ENCODE data around the gene ERICH2. TPM values are rescaled to one million over a fixed set of nuclear protein-coding genes. Genes with fewer than 3 reads are reported as not detected.

The ERICH2 gene
- polyA plus RNA-seq, 3 donors = not detected

DNA sequence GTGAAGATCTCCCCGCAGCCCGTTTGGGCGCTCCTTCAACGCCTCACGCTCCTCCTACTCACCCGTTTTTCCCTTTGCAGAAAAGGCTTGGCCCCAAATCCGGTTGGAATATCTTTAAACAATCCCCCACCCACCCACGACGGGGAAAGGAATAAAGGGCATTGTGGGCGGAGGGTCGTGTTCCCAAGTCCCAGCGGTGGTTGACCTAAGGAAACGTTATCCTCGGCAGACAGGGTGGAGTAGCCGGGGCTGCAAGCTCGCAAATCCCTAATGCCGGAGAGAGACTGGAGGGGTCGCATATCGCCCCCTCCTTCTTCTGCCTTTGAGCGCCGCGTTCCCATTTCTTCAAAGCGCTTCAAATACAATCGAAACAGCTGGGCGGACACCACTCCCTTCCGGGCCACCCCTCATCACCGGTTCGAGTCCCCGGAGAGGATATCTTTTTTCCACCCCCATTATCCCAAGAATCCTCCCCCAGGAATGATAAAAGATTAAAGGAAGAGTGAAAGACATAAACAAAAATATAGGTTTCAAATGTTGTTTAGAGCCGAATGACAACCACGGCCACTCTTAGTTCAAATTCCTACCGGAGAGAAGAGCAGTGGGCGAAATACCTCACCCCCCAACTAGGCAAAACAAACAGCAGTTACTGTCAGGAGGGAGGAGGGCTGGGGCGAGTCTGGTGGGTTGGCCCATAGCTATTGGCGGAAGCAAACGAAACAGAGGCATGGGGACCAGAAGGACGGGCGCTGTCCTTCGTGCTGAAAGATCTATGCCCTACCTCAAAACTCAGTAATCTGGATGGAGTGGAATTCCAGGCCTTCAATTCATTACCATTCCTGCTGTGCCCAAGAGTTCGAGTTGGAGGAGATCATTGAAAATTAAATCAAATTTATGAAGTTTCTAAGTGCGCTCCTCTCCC is 43.7 kb downstream of the ERICH2 start:
- Mint-ChIP-seq H3K4me1 (peaks cover 40% of the 10 kb centered on the region), H3K36me3 (peaks cover 2 to 11% of the 10 kb centered on the region in 2 donors), H3K9me3 (peaks cover 0 to 32% (median 19%) of the 10 kb centered on the region in 7 donors), H3K4me3 (peak overlapping the region in 1 of 2 donors; percentile 86), H3K27ac (peak overlapping the region in 1 of 7 donors; percentile 4), H3K27me3 (ENCODE audit: low read depth in 3 of 3) (peaks cover 67 to 86% (median 71%) of the 10 kb centered on the region in 3 donors)
- Histone ChIP-seq H3K9ac (ENCODE audit: insufficient read depth, low read length, poor library complexity, severe bottlenecking) (no peak overlapping the region), H3K27ac (ENCODE audit: low read depth in 1 of 2, low read length in 2 of 2) (no peak overlapping the region), H3K4me2 (replicated peaks; ENCODE audit: extremely low read depth, low read length, poor library complexity, severe bottlenecking) (no peak overlapping the region), H4K20me1 (ENCODE audit: insufficient read depth, low read length) (no peaks in the 10 kb centered on the region), H3K4me3 (replicated peaks in 1 of 3; ENCODE audit: low read depth in 2 of 3, low read length in 3 of 3) (no peak overlapping the region), H3K9me3 (replicated peaks in 1 of 2; ENCODE audit: control insufficient read depth in 1 of 2, insufficient read depth in 1 of 2, low read length in 2 of 2) (peaks cover 0 to 34% of the 10 kb centered on the region in 2 donors), H3K79me2 (ENCODE audit: insufficient read depth, low read length) (no peaks in the 10 kb centered on the region), H2AFZ (ENCODE audit: insufficient read depth, low read depth, low read length, poor library complexity, severe bottlenecking) (no peak overlapping the region), H3K36me3 (replicated peaks in 1 of 2; ENCODE audit: control insufficient read depth in 1 of 2, insufficient read depth in 2 of 2, low read length in 2 of 2) (no peaks in the 10 kb centered on the region), H3K4me1 (ENCODE audit: control insufficient read depth in 1 of 2, insufficient read depth in 2 of 2, low read length in 2 of 2) (peaks cover 32 to 36% of the 10 kb centered on the region in 2 donors), H3K27me3 (ENCODE audit: control insufficient read depth in 2 of 2, insufficient read depth in 2 of 2, low read length in 2 of 2) (peaks cover 55 to 72% of the 10 kb centered on the region in 2 donors)
- TF ChIP-seq, protein P1, sequence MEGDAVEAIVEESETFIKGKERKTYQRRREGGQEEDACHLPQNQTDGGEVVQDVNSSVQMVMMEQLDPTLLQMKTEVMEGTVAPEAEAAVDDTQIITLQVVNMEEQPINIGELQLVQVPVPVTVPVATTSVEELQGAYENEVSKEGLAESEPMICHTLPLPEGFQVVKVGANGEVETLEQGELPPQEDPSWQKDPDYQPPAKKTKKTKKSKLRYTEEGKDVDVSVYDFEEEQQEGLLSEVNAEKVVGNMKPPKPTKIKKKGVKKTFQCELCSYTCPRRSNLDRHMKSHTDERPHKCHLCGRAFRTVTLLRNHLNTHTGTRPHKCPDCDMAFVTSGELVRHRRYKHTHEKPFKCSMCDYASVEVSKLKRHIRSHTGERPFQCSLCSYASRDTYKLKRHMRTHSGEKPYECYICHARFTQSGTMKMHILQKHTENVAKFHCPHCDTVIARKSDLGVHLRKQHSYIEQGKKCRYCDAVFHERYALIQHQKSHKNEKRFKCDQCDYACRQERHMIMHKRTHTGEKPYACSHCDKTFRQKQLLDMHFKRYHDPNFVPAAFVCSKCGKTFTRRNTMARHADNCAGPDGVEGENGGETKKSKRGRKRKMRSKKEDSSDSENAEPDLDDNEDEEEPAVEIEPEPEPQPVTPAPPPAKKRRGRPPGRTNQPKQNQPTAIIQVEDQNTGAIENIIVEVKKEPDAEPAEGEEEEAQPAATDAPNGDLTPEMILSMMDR (IDR thresholded peaks at IDR 0.05) = no peak
- WGBS (ENCODE audit: insufficient coverage) = 4% methylated on average over 11 of the region's 41 CpGs
- DNase-seq = no peak
- intact Hi-C loops (cut with micrococcal nuclease) = loop anchor here (2.0 to 10.0 kb wide), 3 partner anchors 409 to 582 kb away; no protein-coding TSS in a partner anchor

DNA sequence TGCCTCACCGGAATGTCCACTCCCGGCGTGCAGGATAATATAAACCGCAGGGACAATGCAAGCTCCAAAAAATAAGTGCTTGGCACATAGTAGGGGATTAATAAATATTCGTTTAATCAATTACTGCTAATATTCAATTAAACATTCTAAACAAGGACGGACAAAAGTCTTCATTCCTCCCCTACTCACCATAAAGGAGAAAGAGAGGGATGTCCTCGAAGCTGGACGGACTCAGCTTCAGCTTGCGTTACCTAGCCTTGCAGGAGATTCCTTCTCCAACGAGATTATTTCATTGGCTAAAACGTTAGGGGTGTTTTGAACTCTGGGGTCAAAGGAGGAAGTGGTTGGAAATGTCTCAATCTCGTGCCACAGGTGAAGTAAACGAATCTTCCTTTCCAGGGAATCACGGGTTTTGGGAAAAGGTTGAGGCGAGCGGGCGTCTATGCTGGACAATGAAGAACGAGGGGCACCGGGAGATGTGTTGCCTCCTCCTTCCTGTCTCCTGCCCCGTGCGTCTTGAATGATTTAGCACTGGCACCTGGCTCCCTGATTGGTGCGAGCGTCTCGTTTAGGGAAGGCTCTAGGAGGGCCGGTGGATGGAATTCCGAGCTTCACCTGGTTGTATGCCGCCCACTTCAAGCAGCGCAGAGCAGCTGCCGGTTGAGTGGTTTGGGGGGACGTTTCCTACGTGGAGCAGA is 44.5 kb downstream of the ERICH2 start:
- TF ChIP-seq, protein P1 (IDR thresholded peaks at IDR 0.05) = no peak
- peaks cover 0 to 40% of the 10 kb centered on the region in 2 donors for H3K9me3 ChIP-seq (replicated peaks in 1 of 2; ENCODE audit: control insufficient read depth in 1 of 2, insufficient read depth in 1 of 2, low read length in 2 of 2)
- WGBS (ENCODE audit: insufficient coverage) = 8% methylated on average over 20 of the region's 31 CpGs
- H3K27me3 ChIP-seq (ENCODE audit: control insufficient read depth in 2 of 2, insufficient read depth in 2 of 2, low read length in 2 of 2) = peaks cover 63 to 76% of the 10 kb centered on the region in 2 donors
- DNase-seq = no peak
- Mint-ChIP-seq H3K27me3 (ENCODE audit: low read depth in 3 of 3) (peaks cover 75 to 88% (median 79%) of the 10 kb centered on the region in 3 donors), H3K27ac (no peak overlapping the region), H3K36me3 (peaks cover 3 to 11% of the 10 kb centered on the region in 2 donors), H3K9me3 (peaks cover 0 to 34% (median 20%) of the 10 kb centered on the region in 7 donors), H3K4me3 (peak overlapping the region in 1 of 2 donors; percentile 86), H3K4me1 (peaks cover 41% of the 10 kb centered on the region)
- no peak overlapping the region for H2AFZ ChIP-seq (ENCODE audit: insufficient read depth, low read depth, low read length, poor library complexity, severe bottlenecking)
- H3K79me2 ChIP-seq (ENCODE audit: insufficient read depth, low read length) = no peaks in the 10 kb centered on the region
- no peak overlapping the region for H3K4me3 ChIP-seq (replicated peaks in 1 of 3; ENCODE audit: low read depth in 2 of 3, low read length in 3 of 3)
- H3K27ac ChIP-seq (ENCODE audit: low read depth in 1 of 2, low read length in 2 of 2) = no peak overlapping the region
- no peaks in the 10 kb centered on the region for H4K20me1 ChIP-seq (ENCODE audit: insufficient read depth, low read length)
- peaks cover 32 to 37% of the 10 kb centered on the region in 2 donors for H3K4me1 ChIP-seq (ENCODE audit: control insufficient read depth in 1 of 2, insufficient read depth in 2 of 2, low read length in 2 of 2)
- H3K36me3 ChIP-seq (replicated peaks in 1 of 2; ENCODE audit: control insufficient read depth in 1 of 2, insufficient read depth in 2 of 2, low read length in 2 of 2) = no peaks in the 10 kb centered on the region
- no peak overlapping the region for H3K4me2 ChIP-seq (replicated peaks; ENCODE audit: extremely low read depth, low read length, poor library complexity, severe bottlenecking)
- no peak overlapping the region for H3K9ac ChIP-seq (ENCODE audit: insufficient read depth, low read length, poor library complexity, severe bottlenecking)
- intact Hi-C loops (cut with micrococcal nuclease) = loop anchor here (2.0 to 10.0 kb wide), 3 partner anchors 410 to 582 kb away; no protein-coding TSS in a partner anchor

Measured in CD14-positive monocyte (primary cell).